ENCODE results near the gene RIMBP2. TPM values are rescaled to one million over a fixed set of nuclear protein-coding genes. Genes with fewer than 3 reads are reported as not detected.

RIMBP2 gene
- polyA plus RNA-seq, 1 of the 3 experiments (the other 2 are of a cell fraction), result 0.90 TPM

DNA sequence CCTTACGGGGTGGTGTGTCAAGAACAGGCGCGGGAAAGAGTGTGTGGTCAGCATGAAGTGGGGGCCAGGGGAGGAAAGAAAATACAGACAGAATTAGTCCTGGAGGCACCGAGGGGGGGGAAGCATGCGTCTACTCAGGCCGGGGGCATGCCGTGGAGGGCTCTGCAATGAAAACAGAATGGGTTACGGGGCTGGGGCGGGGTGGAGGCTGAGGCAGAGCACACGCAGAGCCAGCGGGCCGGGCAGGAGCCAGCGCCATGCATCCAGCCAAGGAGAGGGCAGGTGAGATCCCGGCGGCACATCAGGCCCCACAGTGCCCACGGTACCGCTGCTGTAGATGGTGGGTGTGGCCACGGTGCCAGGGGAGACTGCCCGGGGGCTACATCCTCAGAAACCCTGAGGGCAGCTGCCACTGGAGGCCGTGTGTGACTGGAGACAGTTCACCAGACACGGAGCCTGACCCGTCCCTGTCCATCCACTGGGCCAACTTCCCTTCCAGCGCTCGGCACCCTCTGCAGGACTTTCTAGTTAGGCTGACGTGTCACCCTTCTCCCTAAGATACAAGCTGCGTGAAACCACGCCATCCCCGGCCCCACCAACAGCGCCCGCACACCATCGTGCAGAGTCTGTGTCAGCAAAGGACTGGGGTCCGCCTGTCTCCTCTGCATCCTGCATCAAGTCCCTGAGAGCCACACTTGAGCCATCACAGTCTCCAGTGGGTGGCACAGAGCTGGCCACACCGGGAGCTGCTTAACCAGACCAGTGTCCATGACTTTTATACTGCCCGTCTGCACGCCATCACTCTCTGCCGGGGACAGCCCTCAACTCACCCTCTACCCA, 291.0 kb downstream of the RIMBP2 start:
- Histone ChIP-seq H3K9me3 (no peaks in the 10 kb centered on the region), H2AFZ (ENCODE audit: low read depth) (no peak overlapping the region), H3K4me1 (ENCODE audit: control insufficient read depth in 1 of 2, insufficient read depth in 2 of 2, low read depth in 1 of 2, low read length in 1 of 2) (no peaks in the 10 kb centered on the region; a peak in 1 of 4 replicates), H3K27ac (ENCODE audit: low read depth in 2 of 2, low read length in 1 of 2) (no peak overlapping the region; a peak in 1 of 4 replicates), H3K4me3 (ENCODE audit: low read depth in 2 of 2, low read length in 1 of 2) (no peak overlapping the region), H3K9ac (no peak overlapping the region), H3K79me2 (ENCODE audit: insufficient read depth) (no peaks in the 10 kb centered on the region), H4K20me1 (ENCODE audit: insufficient read depth) (no peaks in the 10 kb centered on the region), H3K4me2 (no peak overlapping the region), H3K27me3 (ENCODE audit: insufficient read depth) (no peaks in the 10 kb centered on the region), H3F3A (replicated peaks; ENCODE audit: insufficient read depth) (no peaks in the 10 kb centered on the region), H3K9me2 (no peaks in the 10 kb centered on the region), H3K36me3 (replicated peaks in 1 of 2; ENCODE audit: control insufficient read depth in 1 of 2, insufficient read depth in 2 of 2, low read length in 1 of 2) (no peaks in the 10 kb centered on the region)
- no peak for TF ChIP-seq FOSL2 (IDR thresholded peaks at IDR 0.05; ENCODE audit: borderline replicate concordance, low read depth)
- TF ChIP-seq, protein P1, sequence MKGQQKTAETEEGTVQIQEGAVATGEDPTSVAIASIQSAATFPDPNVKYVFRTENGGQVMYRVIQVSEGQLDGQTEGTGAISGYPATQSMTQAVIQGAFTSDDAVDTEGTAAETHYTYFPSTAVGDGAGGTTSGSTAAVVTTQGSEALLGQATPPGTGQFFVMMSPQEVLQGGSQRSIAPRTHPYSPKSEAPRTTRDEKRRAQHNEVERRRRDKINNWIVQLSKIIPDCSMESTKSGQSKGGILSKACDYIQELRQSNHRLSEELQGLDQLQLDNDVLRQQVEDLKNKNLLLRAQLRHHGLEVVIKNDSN (IDR thresholded peaks at IDR 0.05; ENCODE audit: borderline replicate concordance, low read depth), result no peak
- TF ChIP-seq GABPA (IDR thresholded peaks at IDR 0.05; ENCODE audit: low read depth), result no peak
- no peak for TF ChIP-seq MEF2A (IDR thresholded peaks at IDR 0.05; ENCODE audit: borderline replicate concordance, low read depth)
- no peak for TF ChIP-seq NFIC (IDR thresholded peaks at IDR 0.05; ENCODE audit: borderline replicate concordance)
- DNase-seq, result no peak
- CTCF ChIA-PET, result no interaction called here
- 64% methylated on average over 24 of the region's 36 CpGs for WGBS (ENCODE audit: low lambda C conversion rate)
- POLR2A ChIA-PET, result no interaction called here

DNA sequence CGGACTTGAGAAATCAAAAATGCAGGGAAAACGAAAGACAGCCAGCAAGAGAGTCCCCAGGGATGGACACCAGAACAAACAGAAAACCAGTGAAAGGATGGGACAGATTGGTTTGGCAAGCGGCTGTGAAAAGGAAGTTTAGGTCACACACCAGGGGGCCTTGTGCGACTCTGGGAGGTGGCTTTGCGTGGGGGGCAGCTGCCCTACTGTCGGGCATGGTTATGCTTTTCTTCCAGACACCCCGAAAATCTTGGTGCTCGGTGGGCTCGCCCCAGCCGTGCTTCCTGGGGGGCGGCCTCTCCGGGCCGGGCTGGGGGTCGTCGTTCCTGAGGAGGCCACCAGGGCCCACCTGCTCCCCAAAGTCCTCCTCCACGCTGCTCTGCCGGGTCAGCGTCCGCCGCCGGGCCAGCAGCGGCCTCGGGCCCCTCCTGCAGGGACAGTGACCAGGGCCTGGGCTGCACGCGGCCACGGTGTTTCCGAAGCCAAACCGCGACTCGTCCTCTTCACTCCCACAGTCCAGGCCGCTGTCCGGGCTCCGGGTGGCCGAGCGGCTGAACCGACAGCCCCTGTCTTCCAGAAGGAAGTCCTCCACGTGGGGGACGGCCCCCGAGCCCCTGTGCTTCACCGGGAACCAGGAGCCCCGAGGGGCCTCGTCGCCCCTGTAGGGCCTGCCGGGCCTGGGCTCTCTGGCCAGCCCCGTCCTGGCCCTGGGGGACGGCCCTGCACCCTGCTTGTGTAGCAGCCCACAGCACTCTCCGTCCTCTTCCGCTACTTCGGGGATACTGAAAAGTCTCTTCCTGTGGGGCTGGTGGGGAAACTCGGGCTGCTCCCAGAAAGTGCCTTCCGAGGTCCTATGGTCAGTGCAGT, 291.9 kb downstream of the RIMBP2 start:
- H3K27me3 ChIP-seq (ENCODE audit: insufficient read depth), result no peaks in the 10 kb centered on the region
- no peaks in the 10 kb centered on the region for H3F3A ChIP-seq (replicated peaks; ENCODE audit: insufficient read depth)
- H3K4me2 ChIP-seq, result no peak overlapping the region
- no peaks in the 10 kb centered on the region for H3K9me2 ChIP-seq
- DNase-seq, result no peak
- no peak overlapping the region; a peak in 1 of 4 replicates for H3K27ac ChIP-seq (ENCODE audit: low read depth in 2 of 2, low read length in 1 of 2)
- WGBS (ENCODE audit: low lambda C conversion rate), result 56% methylated on average over 17 of the region's 51 CpGs
- CTCF ChIA-PET, result no interaction called here
- no peaks in the 10 kb centered on the region for H3K36me3 ChIP-seq (replicated peaks in 1 of 2; ENCODE audit: control insufficient read depth in 1 of 2, insufficient read depth in 2 of 2, low read length in 1 of 2)
- no peaks in the 10 kb centered on the region for H3K4me1 ChIP-seq (ENCODE audit: control insufficient read depth in 1 of 2, insufficient read depth in 2 of 2, low read depth in 1 of 2, low read length in 1 of 2)
- POLR2A ChIA-PET, result no interaction called here
- no peak overlapping the region for H3K4me3 ChIP-seq (ENCODE audit: low read depth in 2 of 2, low read length in 1 of 2)
- no peaks in the 10 kb centered on the region for H3K9me3 ChIP-seq
- no peak for TF ChIP-seq TCF12 (IDR thresholded peaks at IDR 0.05)
- TF ChIP-seq, protein P2, sequence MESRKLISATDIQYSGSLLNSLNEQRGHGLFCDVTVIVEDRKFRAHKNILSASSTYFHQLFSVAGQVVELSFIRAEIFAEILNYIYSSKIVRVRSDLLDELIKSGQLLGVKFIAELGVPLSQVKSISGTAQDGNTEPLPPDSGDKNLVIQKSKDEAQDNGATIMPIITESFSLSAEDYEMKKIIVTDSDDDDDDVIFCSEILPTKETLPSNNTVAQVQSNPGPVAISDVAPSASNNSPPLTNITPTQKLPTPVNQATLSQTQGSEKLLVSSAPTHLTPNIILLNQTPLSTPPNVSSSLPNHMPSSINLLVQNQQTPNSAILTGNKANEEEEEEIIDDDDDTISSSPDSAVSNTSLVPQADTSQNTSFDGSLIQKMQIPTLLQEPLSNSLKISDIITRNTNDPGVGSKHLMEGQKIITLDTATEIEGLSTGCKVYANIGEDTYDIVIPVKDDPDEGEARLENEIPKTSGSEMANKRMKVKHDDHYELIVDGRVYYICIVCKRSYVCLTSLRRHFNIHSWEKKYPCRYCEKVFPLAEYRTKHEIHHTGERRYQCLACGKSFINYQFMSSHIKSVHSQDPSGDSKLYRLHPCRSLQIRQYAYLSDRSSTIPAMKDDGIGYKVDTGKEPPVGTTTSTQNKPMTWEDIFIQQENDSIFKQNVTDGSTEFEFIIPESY (IDR thresholded peaks at IDR 0.05; ENCODE audit: borderline replicate concordance, low read depth), result no peak
- no peak for TF ChIP-seq YY1 (IDR thresholded peaks at IDR 0.05; ENCODE audit: low read depth)
- TF ChIP-seq, protein P3, sequence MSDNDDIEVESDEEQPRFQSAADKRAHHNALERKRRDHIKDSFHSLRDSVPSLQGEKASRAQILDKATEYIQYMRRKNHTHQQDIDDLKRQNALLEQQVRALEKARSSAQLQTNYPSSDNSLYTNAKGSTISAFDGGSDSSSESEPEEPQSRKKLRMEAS (IDR thresholded peaks at IDR 0.05; ENCODE audit: low read depth), result no peak
- TF ChIP-seq FOSL2 (IDR thresholded peaks at IDR 0.05; ENCODE audit: borderline replicate concordance, low read depth), result no peak
- no peak for TF ChIP-seq FOXM1 (IDR thresholded peaks at IDR 0.05; ENCODE audit: low read depth)
- no peak for TF ChIP-seq TAF1 (IDR thresholded peaks at IDR 0.05; ENCODE audit: borderline replicate concordance, low read depth, low read length)
- no peak for TF ChIP-seq SIN3A (IDR thresholded peaks at IDR 0.05; ENCODE audit: borderline replicate concordance, low read depth, low read length)
- no peak for TF ChIP-seq SMC3 (IDR thresholded peaks at IDR 0.05; ENCODE audit: low read depth, low read length)
- TF ChIP-seq, protein P4, sequence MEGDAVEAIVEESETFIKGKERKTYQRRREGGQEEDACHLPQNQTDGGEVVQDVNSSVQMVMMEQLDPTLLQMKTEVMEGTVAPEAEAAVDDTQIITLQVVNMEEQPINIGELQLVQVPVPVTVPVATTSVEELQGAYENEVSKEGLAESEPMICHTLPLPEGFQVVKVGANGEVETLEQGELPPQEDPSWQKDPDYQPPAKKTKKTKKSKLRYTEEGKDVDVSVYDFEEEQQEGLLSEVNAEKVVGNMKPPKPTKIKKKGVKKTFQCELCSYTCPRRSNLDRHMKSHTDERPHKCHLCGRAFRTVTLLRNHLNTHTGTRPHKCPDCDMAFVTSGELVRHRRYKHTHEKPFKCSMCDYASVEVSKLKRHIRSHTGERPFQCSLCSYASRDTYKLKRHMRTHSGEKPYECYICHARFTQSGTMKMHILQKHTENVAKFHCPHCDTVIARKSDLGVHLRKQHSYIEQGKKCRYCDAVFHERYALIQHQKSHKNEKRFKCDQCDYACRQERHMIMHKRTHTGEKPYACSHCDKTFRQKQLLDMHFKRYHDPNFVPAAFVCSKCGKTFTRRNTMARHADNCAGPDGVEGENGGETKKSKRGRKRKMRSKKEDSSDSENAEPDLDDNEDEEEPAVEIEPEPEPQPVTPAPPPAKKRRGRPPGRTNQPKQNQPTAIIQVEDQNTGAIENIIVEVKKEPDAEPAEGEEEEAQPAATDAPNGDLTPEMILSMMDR (IDR thresholded peaks at IDR 0.05), result no peak
- TF ChIP-seq EZH2phosphoT487 (IDR thresholded peaks at IDR 0.05; ENCODE audit: borderline replicate concordance, low read depth), result no peak
- no peak for TF ChIP-seq RCOR1 (IDR thresholded peaks at IDR 0.05; ENCODE audit: low read length)
- TF ChIP-seq, protein P5, sequence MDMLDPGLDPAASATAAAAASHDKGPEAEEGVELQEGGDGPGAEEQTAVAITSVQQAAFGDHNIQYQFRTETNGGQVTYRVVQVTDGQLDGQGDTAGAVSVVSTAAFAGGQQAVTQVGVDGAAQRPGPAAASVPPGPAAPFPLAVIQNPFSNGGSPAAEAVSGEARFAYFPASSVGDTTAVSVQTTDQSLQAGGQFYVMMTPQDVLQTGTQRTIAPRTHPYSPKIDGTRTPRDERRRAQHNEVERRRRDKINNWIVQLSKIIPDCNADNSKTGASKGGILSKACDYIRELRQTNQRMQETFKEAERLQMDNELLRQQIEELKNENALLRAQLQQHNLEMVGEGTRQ (IDR thresholded peaks at IDR 0.05; ENCODE audit: borderline replicate concordance, low read depth, low read length), result no peak
- no peak for TF ChIP-seq RXRA (IDR thresholded peaks at IDR 0.05; ENCODE audit: borderline replicate concordance, low read depth)
- no peaks in the 10 kb centered on the region for H3K79me2 ChIP-seq (ENCODE audit: insufficient read depth)
- H2AFZ ChIP-seq (ENCODE audit: low read depth), result no peak overlapping the region
- H4K20me1 ChIP-seq (ENCODE audit: insufficient read depth), result no peaks in the 10 kb centered on the region
- H3K9ac ChIP-seq, result no peak overlapping the region

All from SK-N-SH (cell line).